RPMI7951 (cell line): ENCODE results near the gene PML. TPM values are rescaled to one million over a fixed set of nuclear protein-coding genes. Genes with fewer than 3 reads are reported as not detected.
A peak's percentile ranks its signal among the peaks of the same experiment; 100 is the strongest.

ENCODE experiments used
- DNase-seq: peaks from one replicate; pipeline ENCODE4 v3.0.0-alpha.2; 2012; ENCODE audit warnings: low read depth
- total RNA-seq: library from RNA; depleted of rRNA; stranded (reverse); fragments of >200 nt; shearing (Covaris generic); gene quantifications from 2 replicates; pipeline ENCODE4 v1.2.3, GENCODE V29; 2014; rRNA removed

Gene PML, protein sequence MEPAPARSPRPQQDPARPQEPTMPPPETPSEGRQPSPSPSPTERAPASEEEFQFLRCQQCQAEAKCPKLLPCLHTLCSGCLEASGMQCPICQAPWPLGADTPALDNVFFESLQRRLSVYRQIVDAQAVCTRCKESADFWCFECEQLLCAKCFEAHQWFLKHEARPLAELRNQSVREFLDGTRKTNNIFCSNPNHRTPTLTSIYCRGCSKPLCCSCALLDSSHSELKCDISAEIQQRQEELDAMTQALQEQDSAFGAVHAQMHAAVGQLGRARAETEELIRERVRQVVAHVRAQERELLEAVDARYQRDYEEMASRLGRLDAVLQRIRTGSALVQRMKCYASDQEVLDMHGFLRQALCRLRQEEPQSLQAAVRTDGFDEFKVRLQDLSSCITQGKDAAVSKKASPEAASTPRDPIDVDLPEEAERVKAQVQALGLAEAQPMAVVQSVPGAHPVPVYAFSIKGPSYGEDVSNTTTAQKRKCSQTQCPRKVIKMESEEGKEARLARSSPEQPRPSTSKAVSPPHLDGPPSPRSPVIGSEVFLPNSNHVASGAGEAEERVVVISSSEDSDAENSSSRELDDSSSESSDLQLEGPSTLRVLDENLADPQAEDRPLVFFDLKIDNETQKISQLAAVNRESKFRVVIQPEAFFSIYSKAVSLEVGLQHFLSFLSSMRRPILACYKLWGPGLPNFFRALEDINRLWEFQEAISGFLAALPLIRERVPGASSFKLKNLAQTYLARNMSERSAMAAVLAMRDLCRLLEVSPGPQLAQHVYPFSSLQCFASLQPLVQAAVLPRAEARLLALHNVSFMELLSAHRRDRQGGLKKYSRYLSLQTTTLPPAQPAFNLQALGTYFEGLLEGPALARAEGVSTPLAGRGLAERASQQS
- 26.1 and 39.7 TPM in 2 replicates for total RNA-seq

DNA sequence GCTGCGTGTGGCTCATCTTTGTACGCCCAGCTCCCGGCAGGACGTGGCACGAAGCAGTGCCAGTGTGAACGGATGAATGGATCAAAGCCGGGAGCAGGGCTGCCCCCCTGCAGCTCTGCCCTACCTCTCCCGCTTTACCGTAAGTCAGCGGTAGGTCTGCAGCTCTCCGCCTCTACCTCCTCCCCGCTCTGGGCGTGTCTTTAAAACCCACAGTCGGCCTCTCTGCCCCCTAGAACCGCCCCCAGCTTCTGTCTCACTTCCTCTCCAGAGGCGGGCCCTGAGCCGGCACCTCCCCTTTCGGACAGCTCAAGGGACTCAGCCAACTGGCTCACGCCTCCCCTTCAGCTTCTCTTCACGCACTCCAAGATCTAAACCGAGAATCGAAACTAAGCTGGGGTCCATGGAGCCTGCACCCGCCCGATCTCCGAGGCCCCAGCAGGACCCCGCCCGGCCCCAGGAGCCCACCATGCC lies at the start of gene PML:
Gene PML (plus strand): TSS at position 304 of the 471 bp plus-strand sequence. CDS start 97 bp downstream, at position 401.
- DNase-seq = peak; percentile 98

GRCh38 chr15:73945130-73945508 lies 49.4 kb upstream of the PML start:
- DNase-seq = no peak

DNA sequence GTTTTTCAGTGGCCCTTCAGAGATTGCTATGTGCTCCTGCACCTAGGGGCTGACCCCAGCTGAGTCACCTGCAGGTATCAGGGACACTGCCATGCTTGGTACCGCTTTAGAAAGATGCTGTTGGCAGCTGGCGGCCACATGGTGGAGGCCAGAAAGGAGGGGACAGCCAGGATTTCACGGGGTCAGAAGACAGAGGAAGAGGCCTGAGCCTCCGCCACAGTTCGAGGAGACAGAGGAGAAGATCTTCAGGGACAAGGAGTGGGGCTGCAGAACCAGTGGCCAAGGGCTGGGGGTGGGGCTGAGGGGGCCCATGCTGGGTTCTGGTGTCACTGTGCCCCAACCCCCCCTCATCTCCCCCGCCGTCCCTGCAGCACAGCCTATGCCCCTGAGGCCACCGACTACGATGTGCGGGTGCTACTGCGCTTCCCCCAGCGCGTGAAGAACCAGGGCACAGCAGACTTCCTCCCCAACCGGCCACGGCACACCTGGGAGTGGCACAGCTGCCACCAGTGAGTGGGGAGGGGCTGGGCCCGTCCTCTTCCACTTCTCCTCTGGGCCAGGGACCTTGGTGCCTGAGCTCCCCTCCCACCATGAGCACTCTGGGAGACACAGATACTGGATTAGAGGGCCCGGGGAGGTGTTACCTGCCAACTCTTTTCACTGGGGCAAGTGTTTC lies 48.3 kb upstream of the PML start:
- no peak for DNase-seq

- DNase-seq = no peak
These were observed 47.6 kb upstream of the PML start for GRCh38 chr15:73946795-73947370.

DNA sequence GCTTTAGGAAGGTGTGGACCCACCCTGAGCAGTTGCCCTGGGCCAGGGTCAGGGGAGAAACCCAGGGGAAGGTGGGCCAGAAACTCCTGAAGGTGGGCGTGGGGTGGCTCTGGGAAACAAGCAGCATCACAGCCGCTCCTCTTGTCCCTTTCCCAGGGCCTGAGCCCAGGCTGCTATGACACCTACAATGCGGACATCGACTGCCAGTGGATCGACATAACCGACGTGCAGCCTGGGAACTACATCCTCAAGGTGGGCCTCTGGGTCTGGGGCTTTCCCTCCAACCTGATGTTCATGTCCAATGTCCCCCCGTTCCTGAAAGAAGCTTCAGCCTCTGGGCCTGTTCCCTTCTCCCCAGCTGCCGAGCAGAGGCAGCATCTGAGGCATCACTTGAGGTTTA lies 46.9 kb upstream of the PML start:
- DNase-seq = no peak

DNA sequence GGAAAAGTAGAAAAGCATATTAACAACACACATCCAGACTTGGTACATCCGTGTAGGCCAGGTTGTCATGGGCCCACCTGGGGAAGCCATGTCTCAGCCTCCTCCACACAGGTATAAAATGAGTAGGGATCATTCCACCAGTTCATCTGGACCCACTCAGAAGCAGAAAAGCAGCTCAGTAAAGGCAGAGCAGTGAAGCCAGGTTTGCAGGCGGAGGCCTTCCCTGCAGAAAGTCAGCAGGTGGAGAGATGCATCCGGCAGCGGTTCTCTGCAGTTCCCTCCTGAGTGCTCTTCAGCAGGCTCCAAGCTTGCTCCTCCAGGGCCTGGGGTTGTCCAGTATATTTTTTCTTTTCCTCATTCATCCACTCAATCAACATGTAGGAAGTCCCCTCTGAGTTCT lies 46.1 kb upstream of the PML start:
- DNase-seq = no peak

DNA sequence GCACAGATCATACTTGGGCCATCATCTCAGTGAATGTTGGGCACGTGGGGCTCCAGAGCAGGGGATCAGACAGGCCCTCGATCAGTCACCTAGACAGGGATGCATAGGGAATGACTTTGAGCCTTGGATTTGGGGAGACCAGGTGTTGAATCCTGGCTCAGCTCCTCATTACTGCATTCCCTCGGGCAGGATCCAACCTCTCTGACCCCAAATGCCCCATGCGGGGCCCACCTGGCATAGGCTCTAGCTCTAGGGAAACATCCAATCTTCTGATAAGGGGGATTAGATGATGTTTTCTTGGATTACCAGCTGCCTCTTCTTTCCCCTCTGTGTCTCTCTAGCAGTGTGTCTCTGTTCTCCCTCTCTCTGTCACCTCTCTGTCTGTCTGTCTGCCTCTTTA lies 45.5 kb upstream of the PML start:
- no peak for DNase-seq

DNA sequence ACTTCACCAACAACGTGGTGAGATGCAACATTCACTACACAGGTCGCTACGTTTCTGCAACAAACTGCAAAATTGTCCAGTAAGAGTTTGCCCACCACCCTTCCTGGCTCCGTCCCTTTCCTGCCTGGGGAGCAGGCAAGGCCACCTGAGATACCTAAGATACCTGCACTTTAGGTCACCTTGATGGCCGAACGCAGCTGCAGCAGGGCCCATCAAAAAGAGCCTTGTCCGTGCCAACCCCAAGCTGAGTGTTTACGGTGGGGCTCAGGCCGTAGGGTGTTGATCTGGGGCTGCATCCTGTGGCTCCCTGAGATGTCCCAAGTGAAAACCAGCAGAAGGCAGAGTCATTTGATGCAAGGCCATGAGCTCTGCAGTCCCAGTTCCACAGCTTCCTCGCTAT lies 45.0 kb upstream of the PML start:
- DNase-seq = no peak

- DNase-seq = no peak
These were observed 44.1 kb upstream of the PML start for GRCh38 chr15:73950479-73950830.

DNA sequence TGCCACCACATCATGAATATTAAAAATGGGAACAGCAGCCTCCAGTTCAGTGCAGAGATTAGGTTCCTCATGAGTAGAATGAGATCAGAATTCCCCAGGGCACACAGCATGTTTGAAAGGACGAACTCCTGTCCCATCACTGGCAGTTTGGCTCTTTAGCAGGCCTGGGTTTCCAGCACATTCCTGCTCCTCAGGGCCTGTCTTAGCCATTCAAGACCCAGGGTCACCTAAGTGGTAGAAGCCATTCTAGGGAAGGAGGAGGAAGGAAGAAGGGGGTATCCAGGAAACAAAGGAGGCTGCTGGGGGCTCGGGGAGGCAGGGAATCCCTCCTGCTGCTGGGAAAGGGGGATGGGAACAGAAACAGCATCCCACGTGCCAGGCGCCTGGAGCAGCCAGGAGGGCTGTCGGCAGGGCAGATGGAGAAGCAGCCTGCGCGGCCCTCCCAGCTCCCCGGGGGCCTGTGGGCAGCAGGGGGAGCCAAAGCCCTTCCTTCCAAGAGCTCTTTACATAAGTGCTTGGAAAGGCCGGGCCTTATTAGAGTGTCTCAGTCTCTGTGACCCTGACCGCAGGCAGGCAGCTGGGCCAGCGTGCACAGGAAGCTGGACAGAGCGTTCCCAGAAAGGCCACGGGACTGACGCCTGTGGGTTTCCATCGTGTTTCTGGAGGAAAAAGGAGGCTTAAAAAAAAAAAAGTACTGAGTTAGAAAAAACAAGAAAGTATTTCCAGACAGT lies 43.5 kb upstream of the PML start:
- peak; percentile 99 for DNase-seq

DNA sequence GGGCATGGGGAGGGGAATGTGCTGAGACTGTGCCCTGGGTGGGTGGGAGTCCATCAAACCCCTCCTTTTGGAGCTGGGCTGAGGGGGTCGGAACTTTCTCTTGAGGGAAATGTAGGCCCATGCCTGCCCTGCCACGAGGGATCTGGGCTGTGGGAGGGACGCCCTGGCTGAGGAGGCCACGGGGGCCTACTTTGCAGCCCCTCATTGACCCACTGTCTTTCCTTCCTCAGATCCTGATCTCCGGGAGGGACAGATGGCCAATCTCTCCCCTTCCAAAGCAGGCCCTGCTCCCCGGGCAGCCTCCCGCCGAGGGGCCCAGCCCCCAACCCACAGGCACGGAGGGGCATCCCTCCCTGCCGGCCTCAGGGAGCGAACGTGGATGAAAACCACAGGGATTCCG lies 42.9 kb upstream of the PML start:
- DNase-seq = peak; percentile 42

GRCh38 chr15:73952171-73952912 lies 42.2 kb upstream of the PML start:
- peak; percentile 46 for DNase-seq

GRCh38 chr15:73952913-73953750 lies 41.4 kb upstream of the PML start:
- DNase-seq = no peak

GRCh38 chr15:73954188-73955145 lies 40.0 kb upstream of the PML start:
- no peak for DNase-seq

- DNase-seq = no peak
These were observed 39.2 kb upstream of the PML start for GRCh38 chr15:73955326-73955725.

- no peak for DNase-seq
These were observed 38.4 kb upstream of the PML start for GRCh38 chr15:73955861-73956742.

GRCh38 chr15:73956743-73957135 lies 37.8 kb upstream of the PML start:
- peak; percentile 100 for DNase-seq
